GM19099 (cell line): ENCODE data around the gene SLC6A12.

ENCODE experiments used
- POLR2A ChIP-seq: IDR thresholded peaks from 3 replicates; pipeline ENCODE4 v1.6.1; 2011; ENCODE audit warnings: low read depth; ENCODE audit not compliant: insufficient read length; ENCODE audit errors: extremely low read depth

Gene SLC6A12

DNA sequence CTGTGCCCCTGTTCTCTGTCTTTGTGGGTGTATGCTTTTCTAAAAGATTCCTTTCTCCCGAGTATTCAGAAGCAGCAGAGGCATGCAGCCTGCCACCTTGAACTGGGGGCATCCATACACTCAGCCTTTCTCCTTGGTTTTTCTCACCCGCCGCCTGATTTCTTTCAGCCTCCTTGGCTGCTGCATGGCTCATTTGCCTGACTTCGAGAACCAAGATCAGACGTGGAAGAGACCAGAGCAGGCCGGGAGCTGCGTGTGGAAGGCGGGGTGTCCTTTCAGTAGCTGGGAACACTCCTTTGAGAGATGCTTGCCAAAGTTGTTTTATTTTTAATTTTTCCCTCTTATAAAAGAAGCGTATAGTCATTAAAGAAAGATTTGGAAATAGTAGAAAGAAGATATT, 53.1 kb downstream of the SLC6A12 start:
- no peak for TF ChIP-seq POLR2A

DNA sequence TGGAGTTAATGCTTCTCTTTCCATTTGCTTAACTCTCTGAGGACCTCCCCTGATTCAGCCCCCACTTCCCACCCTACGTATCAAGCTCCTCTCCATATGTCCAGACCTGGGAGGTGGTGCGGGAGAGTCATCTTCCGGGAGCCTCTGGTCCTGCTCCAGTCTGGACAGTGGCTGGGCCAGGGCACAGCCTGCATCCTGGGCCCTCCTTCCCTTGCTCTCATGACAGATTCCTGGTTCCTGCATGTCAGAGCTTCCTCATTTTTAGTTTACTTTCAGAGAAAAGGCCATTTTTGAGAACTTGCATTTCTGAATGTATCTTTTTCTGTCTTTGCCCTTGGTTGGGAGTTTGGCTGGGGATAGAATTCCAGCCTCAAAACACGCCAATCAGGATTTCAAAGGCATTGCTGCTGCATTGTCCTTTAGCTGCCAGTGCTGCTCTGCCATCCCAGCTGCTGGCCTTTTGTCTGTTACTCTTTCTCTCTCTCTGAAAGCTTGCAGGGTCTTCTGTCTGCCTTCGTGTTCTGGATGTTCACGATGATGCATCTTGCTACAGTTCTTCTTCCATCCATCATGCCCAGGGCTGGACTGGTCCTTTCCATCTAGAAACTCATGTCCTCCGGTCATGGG, 54.7 kb downstream of the SLC6A12 start:
- TF ChIP-seq POLR2A: no peak

DNA sequence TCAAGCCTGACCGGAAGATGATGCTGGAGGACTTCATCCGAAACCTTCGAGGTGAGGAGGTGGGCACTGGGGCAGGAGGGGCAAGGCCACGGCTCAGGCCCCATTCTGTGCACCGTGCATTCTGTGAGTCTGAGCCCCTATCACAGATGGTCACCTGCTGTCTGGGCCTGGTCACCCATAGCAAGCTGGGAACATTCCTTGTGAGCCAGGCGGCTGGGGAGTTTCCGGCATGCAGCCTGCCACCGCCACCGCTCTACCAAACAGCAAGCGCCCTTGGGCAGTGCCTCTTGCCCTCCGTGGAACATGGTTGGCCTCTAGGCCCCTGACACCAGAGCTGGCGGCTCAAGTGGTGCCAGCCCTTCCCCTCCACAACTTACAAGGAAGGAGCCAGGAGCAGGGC, 56.3 kb downstream of the SLC6A12 start:
- TF ChIP-seq POLR2A: no peak

DNA sequence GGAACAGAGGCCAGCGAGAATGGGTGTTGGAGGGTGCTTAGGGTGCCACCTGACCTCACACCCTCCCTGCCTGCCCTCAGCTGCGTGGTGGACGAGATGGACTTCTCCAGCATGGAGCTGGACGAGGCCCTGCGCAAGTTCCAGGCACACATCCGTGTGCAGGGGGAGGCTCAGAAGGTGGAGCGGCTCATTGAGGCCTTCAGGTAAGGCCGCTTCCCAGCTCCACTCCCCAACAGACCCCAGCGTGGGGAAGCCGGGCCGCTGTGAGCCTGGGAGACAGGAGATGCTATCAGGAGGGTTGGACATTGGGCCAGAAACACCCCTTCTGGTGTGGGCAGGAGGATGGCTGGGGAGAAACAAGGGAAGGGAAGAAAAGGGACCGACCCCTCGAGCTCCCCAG, 57.0 kb downstream of the SLC6A12 start:
- no peak for TF ChIP-seq POLR2A

DNA sequence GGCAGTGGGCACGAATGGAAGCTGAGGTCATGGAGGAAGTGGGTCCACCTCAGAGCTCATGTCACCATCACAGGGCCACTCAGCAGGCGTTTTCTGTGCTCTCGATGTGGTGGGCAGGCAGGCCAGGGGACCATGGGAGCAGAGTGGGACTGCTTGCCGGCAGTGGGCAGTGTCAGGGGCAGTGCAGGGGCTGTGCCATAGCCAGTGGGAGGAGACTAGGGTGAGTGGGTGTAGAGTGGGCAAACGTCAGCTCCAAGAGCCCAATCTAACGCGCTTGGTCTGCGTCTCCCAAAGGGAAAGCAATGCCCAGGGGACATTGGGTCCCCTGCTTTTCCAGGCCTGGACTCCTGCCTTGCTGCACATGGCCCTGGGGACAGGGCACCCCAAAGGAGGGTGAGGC, 58.3 kb downstream of the SLC6A12 start:
- no peak for TF ChIP-seq POLR2A

DNA sequence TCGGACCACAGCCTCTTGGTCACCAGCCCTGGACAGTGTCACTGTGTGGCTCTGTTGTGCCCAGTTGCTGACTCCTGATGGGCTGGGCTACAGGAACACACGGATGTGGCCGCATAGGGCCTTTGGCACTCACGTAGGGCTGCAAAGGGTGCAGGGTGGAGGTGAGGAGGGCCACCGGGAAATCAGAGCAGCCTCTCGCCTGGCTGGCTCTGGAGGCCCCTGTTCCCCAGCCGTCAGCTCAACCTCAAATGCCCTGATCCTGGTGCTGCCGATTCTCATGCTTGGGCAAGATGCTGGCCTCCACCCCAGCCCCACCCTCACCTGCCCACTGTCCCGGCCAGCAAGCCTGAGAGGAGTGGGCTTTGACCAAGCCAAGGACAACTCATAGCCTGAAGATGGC, 59.0 kb downstream of the SLC6A12 start:
- no peak for TF ChIP-seq POLR2A

DNA sequence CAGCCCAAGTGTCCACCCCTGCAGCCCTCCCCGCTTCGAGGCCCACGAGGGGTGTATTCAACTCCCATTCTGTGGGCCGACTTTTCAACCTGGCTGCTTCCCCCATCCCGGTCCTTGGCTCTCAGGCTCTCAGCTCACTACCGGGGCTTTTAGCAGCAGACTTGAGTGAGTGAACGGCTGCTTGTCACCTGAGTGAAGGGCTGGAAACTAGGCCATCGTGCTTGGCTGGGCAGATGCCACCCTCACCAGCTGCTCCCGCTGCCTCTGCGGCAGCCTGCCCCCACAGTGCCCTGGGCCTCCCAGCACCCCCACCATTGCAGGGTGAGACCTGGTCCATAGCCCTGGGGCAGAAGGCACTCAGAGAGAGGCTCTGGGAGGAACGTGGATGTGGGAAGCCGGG, 59.9 kb downstream of the SLC6A12 start:
- TF ChIP-seq POLR2A: no peak

DNA sequence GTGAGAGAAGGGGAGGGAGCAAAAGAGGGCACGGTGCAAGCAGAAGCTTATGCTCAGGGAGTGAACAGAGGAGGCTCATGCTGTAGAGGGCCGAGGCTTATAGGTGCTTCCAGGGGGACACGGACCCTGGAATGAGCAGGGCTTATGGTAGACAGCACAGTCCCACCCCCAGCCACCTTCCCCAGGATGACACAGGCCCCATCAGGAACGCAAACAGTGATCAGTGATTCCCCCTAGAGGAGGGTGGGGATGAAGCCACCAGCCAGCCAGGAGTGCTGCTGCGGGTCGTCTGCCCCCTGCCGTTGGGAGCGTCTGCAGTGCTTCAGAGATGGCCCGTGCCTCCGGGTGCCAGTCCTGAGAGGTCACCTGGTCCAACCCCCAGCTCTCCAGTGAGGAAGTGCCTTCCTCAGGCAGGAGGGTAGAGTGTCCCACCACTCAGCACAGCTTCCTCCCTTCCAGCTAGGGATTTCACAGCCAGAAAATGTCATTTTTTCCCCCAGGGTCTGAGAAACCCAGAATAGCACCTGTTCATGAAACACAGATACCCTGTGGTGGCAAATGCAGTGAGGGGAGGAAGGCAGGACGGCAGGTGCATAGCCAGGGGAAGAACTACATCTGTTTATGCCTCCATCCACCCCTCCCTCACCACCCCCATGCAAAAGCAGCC, 60.7 kb downstream of the SLC6A12 start:
- TF ChIP-seq POLR2A: no peak

DNA sequence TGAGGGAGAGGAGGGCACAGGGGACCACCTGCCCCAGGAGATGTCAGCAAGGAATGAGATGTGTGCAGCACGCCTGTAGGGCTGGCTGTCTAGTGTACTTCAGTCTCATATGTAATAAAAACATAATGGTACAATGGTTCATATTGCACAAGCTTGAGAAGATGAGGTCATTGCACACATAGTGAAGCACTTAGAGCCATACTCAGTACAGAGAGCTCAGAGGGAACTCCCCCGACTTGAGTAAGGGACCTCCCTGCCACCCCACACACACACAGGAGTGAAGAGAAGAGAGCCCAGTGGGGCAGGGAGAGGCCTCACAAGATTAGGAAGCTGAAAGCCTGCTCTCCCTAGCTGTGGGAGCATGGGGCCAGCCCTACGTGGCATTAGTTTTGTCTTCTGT, 61.5 kb downstream of the SLC6A12 start:
- no peak for TF ChIP-seq POLR2A

DNA sequence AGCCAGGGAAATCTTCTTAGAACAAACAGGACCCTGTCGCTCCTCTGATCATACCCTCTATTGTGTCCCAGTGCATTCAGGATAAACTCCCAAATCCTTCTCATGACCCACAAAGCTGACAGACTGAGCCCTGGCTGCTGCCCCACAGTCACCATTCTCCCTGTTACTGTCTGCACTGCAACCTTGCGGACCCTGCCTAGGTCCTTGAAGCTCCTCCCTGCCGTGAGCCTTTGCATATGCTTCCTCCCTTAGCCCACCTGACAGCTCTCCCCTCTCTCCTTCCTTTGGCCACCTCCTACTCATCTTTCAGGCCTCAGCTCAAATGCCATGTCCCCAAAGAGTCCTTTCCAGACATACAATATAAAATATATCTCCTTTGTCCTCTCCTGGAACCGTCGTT, 62.4 kb downstream of the SLC6A12 start:
- TF ChIP-seq POLR2A: no peak

DNA sequence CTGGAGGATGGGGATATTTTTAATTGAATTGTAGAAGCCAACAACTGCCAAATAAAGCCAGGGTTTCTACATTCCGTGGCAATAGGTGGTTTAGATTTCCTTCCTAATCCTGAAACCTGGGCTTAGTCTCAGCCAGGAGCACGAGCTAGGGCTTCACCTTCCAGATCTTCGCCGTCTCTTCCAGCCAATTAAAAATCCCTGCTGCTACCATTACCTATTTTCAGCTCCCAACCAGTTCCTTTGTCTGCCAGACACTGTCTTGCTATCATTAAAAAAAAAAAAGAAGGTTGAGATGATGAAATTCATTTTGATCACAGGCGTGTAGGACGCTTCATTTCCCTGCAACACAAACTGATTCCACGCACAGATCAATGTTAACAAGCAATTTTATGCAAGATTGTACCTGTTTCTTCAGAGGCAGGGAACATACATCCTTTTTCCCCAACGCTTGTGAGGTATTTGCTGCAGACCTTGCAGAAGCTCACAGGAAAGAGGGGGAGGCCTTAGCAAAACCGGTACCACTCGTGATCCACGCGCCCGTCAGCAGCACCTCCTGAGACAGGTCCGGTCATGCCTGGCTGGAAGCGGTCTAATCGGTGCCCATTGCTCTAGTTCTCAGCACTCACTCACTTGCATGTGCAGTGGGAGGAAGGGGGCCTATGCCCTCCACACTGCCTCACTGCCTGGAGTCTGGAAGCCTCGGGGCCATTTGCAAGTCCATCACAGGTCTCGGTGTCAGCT, 65.1 kb downstream of the SLC6A12 start:
- no peak for TF ChIP-seq POLR2A

DNA sequence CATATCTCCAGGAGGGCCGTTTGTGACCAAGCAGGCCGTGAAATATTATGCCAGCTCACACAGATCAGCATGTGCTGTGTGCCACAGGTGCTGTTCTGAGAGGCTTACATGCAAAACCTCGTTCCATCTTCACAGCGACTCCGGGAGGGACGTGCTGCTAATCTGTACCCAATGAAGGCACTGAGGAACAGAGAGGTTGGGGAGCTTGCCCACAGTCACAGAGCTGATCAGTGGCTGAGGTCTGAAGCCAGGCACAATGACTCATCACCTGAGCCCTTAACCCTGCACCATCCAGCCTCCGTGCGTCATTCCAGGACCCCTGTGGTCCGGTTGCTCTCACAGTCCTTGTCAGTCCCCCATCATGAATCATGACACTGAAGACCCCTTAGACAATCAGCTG, 66.7 kb downstream of the SLC6A12 start:
- no peak for TF ChIP-seq POLR2A

DNA sequence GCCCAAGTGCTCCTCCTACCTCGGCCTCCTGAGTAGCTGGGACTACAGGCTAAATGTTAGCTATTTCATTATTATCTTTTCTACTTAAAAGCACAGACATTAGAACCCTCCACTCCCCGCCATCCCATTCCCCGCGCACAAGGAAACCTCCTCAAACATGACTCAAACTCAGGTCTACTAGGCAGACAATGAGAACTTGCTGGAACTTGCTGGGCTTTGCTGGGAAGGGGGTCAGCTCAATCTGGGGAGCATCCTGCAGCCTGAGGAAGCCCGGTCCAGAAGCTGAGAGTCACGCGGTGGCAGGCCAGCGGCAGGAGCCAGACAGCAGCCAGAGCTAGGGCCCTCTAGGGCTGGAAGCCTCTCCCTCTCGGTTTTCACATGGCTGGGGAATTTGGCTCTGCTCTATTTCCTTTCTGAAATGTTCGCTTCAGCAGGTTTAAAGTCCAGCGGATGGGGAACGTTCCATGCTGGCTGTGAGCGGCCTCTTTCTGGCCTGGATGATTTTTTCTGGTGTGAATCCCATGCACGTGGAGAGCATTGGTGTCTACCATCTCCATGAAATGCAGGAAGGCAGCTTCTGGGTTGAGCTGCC, 68.5 kb downstream of the SLC6A12 start:
- TF ChIP-seq POLR2A: no peak

DNA sequence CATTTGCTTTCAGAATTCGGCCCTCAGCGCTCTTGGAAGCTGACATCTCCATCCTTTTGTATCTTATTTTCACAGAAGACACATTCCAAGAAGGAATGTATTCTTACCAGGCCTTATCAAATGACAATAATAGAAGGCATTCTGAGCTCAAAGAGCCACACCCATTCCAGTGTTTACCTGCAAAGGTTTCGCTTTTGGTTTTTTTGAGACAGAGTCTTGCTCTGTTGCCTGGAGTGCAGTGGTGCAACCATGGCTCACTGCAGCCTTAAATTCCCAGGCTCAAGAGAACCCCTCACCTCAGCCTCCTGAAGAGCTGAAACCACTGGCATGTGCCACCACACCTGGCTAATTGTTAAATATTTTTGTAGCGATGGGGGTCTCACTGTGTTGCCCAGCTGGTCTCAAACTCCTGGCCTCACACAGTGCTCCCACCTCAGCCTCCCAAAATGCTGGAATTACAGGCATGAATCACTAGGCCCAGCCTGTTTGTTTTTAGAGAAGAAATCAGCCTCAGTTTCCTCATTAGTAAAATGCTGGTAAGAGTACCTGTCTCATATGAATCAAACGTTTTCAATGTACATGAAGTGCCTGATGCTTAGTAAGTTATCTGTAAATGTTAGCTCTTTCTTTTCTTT, 69.2 kb downstream of the SLC6A12 start:
- no peak for TF ChIP-seq POLR2A

DNA sequence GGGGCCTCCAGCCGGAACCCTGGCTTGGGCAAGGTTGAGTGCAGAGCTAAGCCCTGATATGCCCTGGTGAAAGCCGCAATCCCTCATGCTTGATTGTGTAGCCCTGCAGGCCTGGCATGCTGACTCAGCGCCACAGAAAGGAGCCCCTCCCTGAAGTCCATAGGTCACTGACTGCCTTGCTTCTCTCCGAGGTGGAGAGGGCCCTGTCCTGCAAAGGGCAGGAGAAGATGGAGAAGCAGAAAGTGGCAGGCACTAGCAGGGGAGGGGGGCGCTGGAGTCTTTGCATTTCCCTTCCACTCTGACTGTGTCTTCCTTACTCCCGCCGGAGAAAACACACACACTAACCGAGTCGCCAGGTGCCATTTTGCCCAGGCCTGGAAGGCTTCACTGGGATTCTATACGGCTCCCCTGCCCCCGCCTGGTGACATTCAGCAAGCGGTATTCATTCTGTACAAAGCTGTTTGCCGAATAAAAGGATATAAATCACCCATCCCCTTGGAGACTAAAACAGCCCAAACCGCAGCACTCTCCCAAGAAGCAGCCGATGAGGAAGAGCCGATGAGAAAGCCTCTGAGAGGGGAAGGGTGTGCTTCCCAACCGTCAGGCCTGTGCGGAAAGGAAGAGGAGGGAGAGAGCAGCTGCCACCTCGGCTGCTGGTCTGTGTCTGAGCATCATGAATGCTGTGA, 69.8 kb downstream of the SLC6A12 start:
- TF ChIP-seq POLR2A: no peak
